Upper lobe of right lung (tissue), 1 donor: ENCODE data around the gene NGF. TPM values are rescaled to one million over a fixed set of nuclear protein-coding genes. Genes with fewer than 3 reads are reported as not detected.
"Not testable (repeated sequence)": the region's sequence is repeated elsewhere in the genome, so short reads cannot be mapped to it uniquely, and the experiment has no call there.

Source experiments
- ATAC-seq: fragments of 200-7000 bp; cut with Tn5 transposase; one replicate; pipeline ENCODE4 v1.9.1; 2020; ENCODE audit warnings: mild to moderate bottlenecking, moderate library complexity
- DNase-seq: peaks from one replicate; pipeline ENCODE4 v3.0.0-alpha.2; 2020
- H3K27ac ChIP-seq: fragments of 200-600 bp; one replicate; pipeline ENCODE4 v1.8.0; 2022
- H3K27me3 ChIP-seq: fragments of 200-600 bp; one replicate; pipeline ENCODE4 v1.8.0; 2022; ENCODE audit warnings: mild to moderate bottlenecking
- H3K36me3 ChIP-seq: fragments of 200-600 bp; one replicate; pipeline ENCODE4 v1.8.0; 2022
- H3K4me1 ChIP-seq: fragments of 200-600 bp; one replicate; pipeline ENCODE4 v1.8.0; 2022
- H3K4me3 ChIP-seq: fragments of 200-600 bp; one replicate; pipeline ENCODE4 v1.8.0; 2022; ENCODE audit warnings: mild to moderate bottlenecking
- H3K9me3 ChIP-seq: fragments of 200-600 bp; one replicate; pipeline ENCODE4 v1.8.0; 2022
- intact Hi-C: fragments of 100-400 bp; cut with DNase I; formaldehyde crosslinking; loops from one replicate; pipeline ENCODE4 v1.11.0; 2022
- total RNA-seq: library from RNA; stranded (reverse); fragmentation: NEBNext Ultra II Directional; extraction: Animal tissue kit (Norgen Biotek cat#: 25700); gene quantifications from one replicate; pipeline ENCODE4 v1.2.1, GENCODE V29; 2021
- TF ChIP-seq, protein P1 (sequence below): fragments of 200-600 bp; IDR thresholded peaks from one replicate; pipeline ENCODE4 v1.8.0; 2022; ENCODE audit warnings: antibody characterized with exemption
- donor health status: DM: no; HTN: yes; CAD: no; lungs with severe emphysema.

Gene NGF
- total RNA-seq, 1 donor from 2014 or later: 1.0 TPM

DNA sequence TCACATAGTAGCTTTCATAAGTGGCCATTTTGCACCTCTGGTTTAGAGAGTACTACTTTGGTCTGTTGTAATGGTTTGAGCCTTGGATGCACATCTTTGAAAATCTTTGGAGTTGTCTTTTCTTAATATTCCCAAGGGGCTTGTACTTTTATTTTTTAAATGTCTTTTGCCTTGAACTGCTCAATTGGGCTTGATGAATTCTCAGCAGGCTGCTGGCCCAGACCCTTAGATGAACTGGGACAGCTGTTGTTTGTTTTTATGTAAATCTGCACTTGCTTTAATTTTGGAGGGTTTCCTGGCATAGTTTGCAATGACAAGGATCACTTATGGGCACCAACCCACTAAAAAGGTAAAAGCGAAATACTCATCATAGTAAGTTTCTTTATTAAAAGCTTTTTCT lies 24.9 kb downstream of the NGF start:
- intact Hi-C loops: no loop called here
- Histone ChIP-seq H3K27me3 (no peaks in the 10 kb centered on the region), H3K4me1 (no peaks in the 10 kb centered on the region), H3K9me3 (no peaks in the 10 kb centered on the region), H3K36me3 (no peaks in the 10 kb centered on the region), H3K4me3 (no peak overlapping the region), H3K27ac (no peak overlapping the region)
- TF ChIP-seq, protein P1, sequence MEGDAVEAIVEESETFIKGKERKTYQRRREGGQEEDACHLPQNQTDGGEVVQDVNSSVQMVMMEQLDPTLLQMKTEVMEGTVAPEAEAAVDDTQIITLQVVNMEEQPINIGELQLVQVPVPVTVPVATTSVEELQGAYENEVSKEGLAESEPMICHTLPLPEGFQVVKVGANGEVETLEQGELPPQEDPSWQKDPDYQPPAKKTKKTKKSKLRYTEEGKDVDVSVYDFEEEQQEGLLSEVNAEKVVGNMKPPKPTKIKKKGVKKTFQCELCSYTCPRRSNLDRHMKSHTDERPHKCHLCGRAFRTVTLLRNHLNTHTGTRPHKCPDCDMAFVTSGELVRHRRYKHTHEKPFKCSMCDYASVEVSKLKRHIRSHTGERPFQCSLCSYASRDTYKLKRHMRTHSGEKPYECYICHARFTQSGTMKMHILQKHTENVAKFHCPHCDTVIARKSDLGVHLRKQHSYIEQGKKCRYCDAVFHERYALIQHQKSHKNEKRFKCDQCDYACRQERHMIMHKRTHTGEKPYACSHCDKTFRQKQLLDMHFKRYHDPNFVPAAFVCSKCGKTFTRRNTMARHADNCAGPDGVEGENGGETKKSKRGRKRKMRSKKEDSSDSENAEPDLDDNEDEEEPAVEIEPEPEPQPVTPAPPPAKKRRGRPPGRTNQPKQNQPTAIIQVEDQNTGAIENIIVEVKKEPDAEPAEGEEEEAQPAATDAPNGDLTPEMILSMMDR: no peak
- no peak for ATAC-seq
- no peak for DNase-seq

- Histone ChIP-seq H3K27ac (no peak overlapping the region), H3K4me1 (no peaks in the 10 kb centered on the region)
- no peak for ATAC-seq
These were observed 25.3 kb downstream of the NGF start for GRCh38 chr1:115312742-115313141.

GRCh38 chr1:115311474-115311989 lies 26.5 kb downstream of the NGF start:
- Histone ChIP-seq H3K27me3 (no peaks in the 10 kb centered on the region), H3K27ac (no peak overlapping the region), H3K4me3 (no peak overlapping the region), H3K4me1 (no peaks in the 10 kb centered on the region), H3K9me3 (no peaks in the 10 kb centered on the region), H3K36me3 (no peaks in the 10 kb centered on the region)
- no peak for ATAC-seq
- intact Hi-C loops: no loop called here
- TF ChIP-seq, protein P1: no peak
- DNase-seq: no peak

More at GRCh38 chr1:115312742-115313141, 25.3 kb downstream of the NGF start:
- intact Hi-C loops: no loop called here
- H3K27me3 ChIP-seq: no peaks in the 10 kb centered on the region
- no peaks in the 10 kb centered on the region for H3K9me3 ChIP-seq
- TF ChIP-seq, protein P1: no peak
- no peak overlapping the region for H3K4me3 ChIP-seq
- H3K36me3 ChIP-seq: no peaks in the 10 kb centered on the region
- DNase-seq: no peak

GRCh38 chr1:115310581-115311473 lies 27.2 kb downstream of the NGF start:
- Histone ChIP-seq H3K9me3 (no peaks in the 10 kb centered on the region), H3K27ac (no peak overlapping the region), H3K4me1 (no peaks in the 10 kb centered on the region), H3K27me3 (no peaks in the 10 kb centered on the region), H3K4me3 (no peak overlapping the region), H3K36me3 (no peaks in the 10 kb centered on the region)
- no peak for ATAC-seq
- TF ChIP-seq, protein P1: no peak
- no peak for DNase-seq
- intact Hi-C loops: no loop called here

GRCh38 chr1:115309504-115309903 lies 28.5 kb downstream of the NGF start:
- not testable (repeated sequence) for DNase-seq, H3K27me3 ChIP-seq, ATAC-seq

GRCh38 chr1:115308969-115309368 lies 29.1 kb downstream of the NGF start:
- Histone ChIP-seq H3K27me3 (no peaks in the 10 kb centered on the region), H3K4me1 (no peaks in the 10 kb centered on the region), H3K27ac (no peak overlapping the region), H3K4me3 (no peak overlapping the region), H3K36me3 (no peaks in the 10 kb centered on the region), H3K9me3 (no peaks in the 10 kb centered on the region)
- TF ChIP-seq, protein P1: no peak
- no peak for ATAC-seq
- no peak for DNase-seq
- intact Hi-C loops: no loop called here

More at GRCh38 chr1:115309504-115309903, 28.5 kb downstream of the NGF start:
- H3K4me1 ChIP-seq, H3K9me3 ChIP-seq, H3K36me3 ChIP-seq, H3K4me3 ChIP-seq, intact Hi-C loops, H3K27ac ChIP-seq: not testable (repeated sequence)
